HL-60 (cell line): Measurements from ENCODE around the gene PRPF18.

Experiments used
- DNase-seq, 2 experiments: peaks; one replicate each; pipeline ENCODE4 v3.0.0-alpha.2; 2010 to 2020; ENCODE audit warnings: low read depth in 1 of 2, low spot score in 1 of 2
- H3K27ac ChIP-seq: fragments of 250-450 bp; sonication (Bioruptor Pico); replicated peaks from 2 replicates; pipeline ENCODE4 v1.5.1; 2020; ENCODE audit warnings: mild to moderate bottlenecking, moderate library complexity
- H3K27me3 ChIP-seq: fragments of 250-450 bp; sonication (Bioruptor Pico); 2 replicates; pipeline ENCODE4 v1.5.1; 2021; ENCODE audit warnings: mild to moderate bottlenecking, moderate library complexity; ENCODE audit not compliant: insufficient read depth, poor library complexity, severe bottlenecking
- H3K4me3 ChIP-seq: replicated peaks from 2 replicates; pipeline ENCODE4 v1.5.1; 2011; ENCODE audit warnings: mild to moderate bottlenecking, control low read depth, low read length; ENCODE audit not compliant: insufficient read depth
- GABPA ChIP-seq: IDR thresholded peaks from 2 replicates; pipeline ENCODE4 v1.6.1; 2012; ENCODE audit warnings: low read depth
- POLR2AphosphoS5 ChIP-seq: IDR thresholded peaks from 2 replicates; pipeline ENCODE4 v1.6.1; 2012; ENCODE audit warnings: low read depth
- SPI1 ChIP-seq: IDR thresholded peaks from 2 replicates; pipeline ENCODE4 v1.6.1; 2012; ENCODE audit warnings: low read depth, mild to moderate bottlenecking, borderline replicate concordance
- TF ChIP-seq, protein P1 (sequence below): IDR thresholded peaks from 2 replicates; pipeline ENCODE4 v1.6.1; 2012; ENCODE audit warnings: low read depth; ENCODE audit not compliant: insufficient replicate concordance
- TF ChIP-seq, protein P2 (sequence below): IDR thresholded peaks from one replicate; pipeline ENCODE4 v1.5.1; 2011; ENCODE audit warnings: low read length, control low read depth, inconsistent platforms; ENCODE audit not compliant: insufficient read depth

The PRPF18 gene

DNA sequence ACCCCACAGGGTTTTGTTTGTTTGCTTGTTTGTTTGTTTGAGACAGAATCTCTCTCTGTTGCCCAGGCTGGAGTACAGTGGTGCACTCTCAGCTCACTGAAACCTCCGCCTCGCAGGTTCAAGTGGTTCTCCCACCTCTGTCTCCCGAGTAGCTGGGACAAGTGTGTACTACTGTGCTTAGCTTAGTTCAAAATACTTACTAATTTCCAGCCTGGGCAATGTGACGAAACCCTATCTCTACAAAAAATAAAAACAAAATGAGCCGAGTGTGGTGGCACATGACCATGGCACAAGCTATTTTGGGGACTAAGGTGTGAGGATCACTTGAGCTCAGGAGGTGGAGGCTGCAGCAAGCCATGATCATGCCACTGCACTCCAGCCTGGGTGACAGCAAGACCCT, 15.2 kb upstream of the PRPF18 start:
- no peak overlapping the region for H3K4me3 ChIP-seq
- no peak overlapping the region for H3K27ac ChIP-seq
- DNase-seq, result no peak
- H3K27me3 ChIP-seq, result no peaks in the 10 kb centered on the region
- TF ChIP-seq POLR2AphosphoS5, result no peak
- TF ChIP-seq, protein P1, sequence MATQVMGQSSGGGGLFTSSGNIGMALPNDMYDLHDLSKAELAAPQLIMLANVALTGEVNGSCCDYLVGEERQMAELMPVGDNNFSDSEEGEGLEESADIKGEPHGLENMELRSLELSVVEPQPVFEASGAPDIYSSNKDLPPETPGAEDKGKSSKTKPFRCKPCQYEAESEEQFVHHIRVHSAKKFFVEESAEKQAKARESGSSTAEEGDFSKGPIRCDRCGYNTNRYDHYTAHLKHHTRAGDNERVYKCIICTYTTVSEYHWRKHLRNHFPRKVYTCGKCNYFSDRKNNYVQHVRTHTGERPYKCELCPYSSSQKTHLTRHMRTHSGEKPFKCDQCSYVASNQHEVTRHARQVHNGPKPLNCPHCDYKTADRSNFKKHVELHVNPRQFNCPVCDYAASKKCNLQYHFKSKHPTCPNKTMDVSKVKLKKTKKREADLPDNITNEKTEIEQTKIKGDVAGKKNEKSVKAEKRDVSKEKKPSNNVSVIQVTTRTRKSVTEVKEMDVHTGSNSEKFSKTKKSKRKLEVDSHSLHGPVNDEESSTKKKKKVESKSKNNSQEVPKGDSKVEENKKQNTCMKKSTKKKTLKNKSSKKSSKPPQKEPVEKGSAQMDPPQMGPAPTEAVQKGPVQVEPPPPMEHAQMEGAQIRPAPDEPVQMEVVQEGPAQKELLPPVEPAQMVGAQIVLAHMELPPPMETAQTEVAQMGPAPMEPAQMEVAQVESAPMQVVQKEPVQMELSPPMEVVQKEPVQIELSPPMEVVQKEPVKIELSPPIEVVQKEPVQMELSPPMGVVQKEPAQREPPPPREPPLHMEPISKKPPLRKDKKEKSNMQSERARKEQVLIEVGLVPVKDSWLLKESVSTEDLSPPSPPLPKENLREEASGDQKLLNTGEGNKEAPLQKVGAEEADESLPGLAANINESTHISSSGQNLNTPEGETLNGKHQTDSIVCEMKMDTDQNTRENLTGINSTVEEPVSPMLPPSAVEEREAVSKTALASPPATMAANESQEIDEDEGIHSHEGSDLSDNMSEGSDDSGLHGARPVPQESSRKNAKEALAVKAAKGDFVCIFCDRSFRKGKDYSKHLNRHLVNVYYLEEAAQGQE, result no peak
- TF ChIP-seq SPI1, result no peak
- TF ChIP-seq, protein P2, sequence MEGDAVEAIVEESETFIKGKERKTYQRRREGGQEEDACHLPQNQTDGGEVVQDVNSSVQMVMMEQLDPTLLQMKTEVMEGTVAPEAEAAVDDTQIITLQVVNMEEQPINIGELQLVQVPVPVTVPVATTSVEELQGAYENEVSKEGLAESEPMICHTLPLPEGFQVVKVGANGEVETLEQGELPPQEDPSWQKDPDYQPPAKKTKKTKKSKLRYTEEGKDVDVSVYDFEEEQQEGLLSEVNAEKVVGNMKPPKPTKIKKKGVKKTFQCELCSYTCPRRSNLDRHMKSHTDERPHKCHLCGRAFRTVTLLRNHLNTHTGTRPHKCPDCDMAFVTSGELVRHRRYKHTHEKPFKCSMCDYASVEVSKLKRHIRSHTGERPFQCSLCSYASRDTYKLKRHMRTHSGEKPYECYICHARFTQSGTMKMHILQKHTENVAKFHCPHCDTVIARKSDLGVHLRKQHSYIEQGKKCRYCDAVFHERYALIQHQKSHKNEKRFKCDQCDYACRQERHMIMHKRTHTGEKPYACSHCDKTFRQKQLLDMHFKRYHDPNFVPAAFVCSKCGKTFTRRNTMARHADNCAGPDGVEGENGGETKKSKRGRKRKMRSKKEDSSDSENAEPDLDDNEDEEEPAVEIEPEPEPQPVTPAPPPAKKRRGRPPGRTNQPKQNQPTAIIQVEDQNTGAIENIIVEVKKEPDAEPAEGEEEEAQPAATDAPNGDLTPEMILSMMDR, result no peak
- no peak for TF ChIP-seq GABPA

DNA sequence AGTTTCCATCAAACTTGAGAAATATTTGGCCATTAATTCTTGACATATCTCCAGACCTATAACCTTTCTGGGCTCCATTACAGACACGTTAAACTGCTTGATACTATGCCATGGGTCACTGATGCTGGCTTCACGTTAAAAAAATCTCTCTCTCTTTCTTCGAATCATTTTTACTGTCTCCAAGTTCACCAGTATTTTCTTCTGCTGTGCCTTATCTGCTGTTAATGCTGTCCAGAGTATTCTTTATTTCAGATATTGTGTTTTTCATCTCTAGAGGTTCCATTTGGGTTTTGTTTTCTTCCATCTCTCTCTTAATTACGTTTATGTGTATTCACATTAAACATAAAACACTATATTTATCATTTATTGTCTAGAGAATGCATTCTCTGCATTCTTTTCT, 12.8 kb upstream of the PRPF18 start:
- Histone ChIP-seq H3K27me3 (no peaks in the 10 kb centered on the region), H3K4me3 (no peak overlapping the region), H3K27ac (no peak overlapping the region)
- TF ChIP-seq, protein P1, result no peak
- TF ChIP-seq, protein P2, result no peak
- TF ChIP-seq POLR2AphosphoS5 (no peak), SPI1 (no peak), GABPA (no peak)
- no peak for DNase-seq

DNA sequence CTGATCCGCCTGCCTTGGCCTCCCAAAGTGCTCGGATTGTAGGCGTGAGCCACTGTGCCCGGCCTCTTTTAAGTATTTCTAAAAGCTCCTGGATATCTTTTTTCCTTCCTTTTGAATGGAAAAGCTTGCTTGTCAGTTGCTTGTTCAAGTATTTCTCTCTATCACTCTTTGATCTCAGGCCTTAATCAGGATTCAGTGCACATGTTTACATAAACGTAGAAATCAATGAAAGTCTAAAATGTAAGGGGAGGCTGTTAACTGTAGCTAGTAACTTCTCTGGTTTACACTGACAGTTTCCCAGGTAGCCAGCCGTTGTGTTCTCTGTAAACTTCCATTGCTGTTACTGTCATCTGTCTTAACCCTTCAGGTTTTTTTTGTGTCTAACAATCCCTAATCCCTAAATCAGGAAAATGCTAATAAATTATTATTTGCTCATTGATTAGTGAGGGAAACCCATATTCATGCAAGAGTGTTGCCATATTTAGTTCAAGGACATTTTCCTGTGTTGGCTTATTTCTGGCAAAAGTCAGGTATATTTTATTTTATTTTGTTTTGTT, 1.5 kb upstream of the PRPF18 start:
- Histone ChIP-seq H3K4me3 (no peak overlapping the region), H3K27me3 (no peaks in the 10 kb centered on the region), H3K27ac (no peak overlapping the region)
- no peak for DNase-seq
- TF ChIP-seq, protein P2, result no peak
- TF ChIP-seq SPI1 (no peak), POLR2AphosphoS5 (no peak), GABPA (no peak)
- TF ChIP-seq, protein P1, result no peak
